OCI-M2 (cell line): ENCODE measurements around the gene GHR.

Experiments
- DNase-seq: peaks from one replicate; lab custom pipeline; 2025; ENCODE audit not compliant: unreplicated experiment; lab: John Stamatoyannopoulos, UW

Gene GHR

GRCh38 chr5:42423285-42424165, at the start of gene GHR:
Gene GHR (plus strand): TSS chr5:42423439. CDS start chr5:42565875, 142,436 bp downstream.
- DNase-seq = no peak

- no peak for DNase-seq
Observed at GRCh38 chr5:42374679-42375273, 48.5 kb upstream of the GHR start.

GRCh38 chr5:42377496-42377895, 45.7 kb upstream of the GHR start:
- DNase-seq = no peak

GRCh38 chr5:42381973-42382372, 41.3 kb upstream of the GHR start:
- no peak for DNase-seq

- no peak for DNase-seq
Observed at GRCh38 chr5:42387563-42387962, 35.7 kb upstream of the GHR start.

GRCh38 chr5:42390115-42390514, 33.1 kb upstream of the GHR start:
- DNase-seq = no peak

- no peak for DNase-seq
Observed at GRCh38 chr5:42392917-42393316, 30.3 kb upstream of the GHR start.

GRCh38 chr5:42396111-42396510, 27.1 kb upstream of the GHR start:
- no peak for DNase-seq

- DNase-seq = no peak
Observed at GRCh38 chr5:42397267-42397666, 26.0 kb upstream of the GHR start.

GRCh38 chr5:42399702-42400101, 23.5 kb upstream of the GHR start:
- no peak for DNase-seq

- DNase-seq = no peak
Observed at GRCh38 chr5:42400474-42400873, 22.8 kb upstream of the GHR start.

GRCh38 chr5:42403236-42403635, 20.0 kb upstream of the GHR start:
- no peak for DNase-seq

- no peak for DNase-seq
Observed at GRCh38 chr5:42404366-42404765, 18.9 kb upstream of the GHR start.

- no peak for DNase-seq
Observed at GRCh38 chr5:42419294-42419693, 3.9 kb upstream of the GHR start.

- DNase-seq = no peak
Observed at GRCh38 chr5:42422656-42423280, 471 bp upstream of the GHR start.

GRCh38 chr5:42426016-42426415, 2.8 kb downstream of the GHR start:
- no peak for DNase-seq

GRCh38 chr5:42429694-42430093, 6.5 kb downstream of the GHR start:
- DNase-seq = no peak

GRCh38 chr5:42434047-42434724, 10.9 kb downstream of the GHR start:
- no peak for DNase-seq

GRCh38 chr5:42436051-42436450, 12.8 kb downstream of the GHR start:
- no peak for DNase-seq

GRCh38 chr5:42454216-42454995, 31.2 kb downstream of the GHR start:
- DNase-seq = no peak

- DNase-seq = no peak
Observed at GRCh38 chr5:42461033-42461432, 37.8 kb downstream of the GHR start.
